DOHH2 (cell line): Measurements from ENCODE around the gene SPATA17.
A peak's percentile ranks its signal among the peaks of the same experiment; 100 is the strongest.

Source experiments
- H3F3A ChIP-seq: fragments of 200-600 bp; sonication (generic), shearing (Covaris generic); 2 replicates; pipeline ENCODE4 v1.6.0; 2016; ENCODE audit warnings: antibody characterized with exemption, mild to moderate bottlenecking; ENCODE audit not compliant: control insufficient read depth, insufficient read depth
- H3K27ac ChIP-seq: fragments of 200-600 bp; sonication (generic); 2 replicates; pipeline ENCODE4 v1.5.1; 2014; ENCODE audit warnings: low read depth, mild to moderate bottlenecking, low read length, moderate library complexity
- H3K27me3 ChIP-seq: fragments of 200-600 bp; sonication (generic); 2 replicates; pipeline ENCODE4 v1.6.1; 2014; ENCODE audit warnings: mild to moderate bottlenecking, low read length, mixed read lengths; ENCODE audit not compliant: control insufficient read depth
- H3K36me3 ChIP-seq: fragments of 200-600 bp; sonication (generic); 2 replicates; pipeline ENCODE4 v1.6.1; 2014; ENCODE audit warnings: mild to moderate bottlenecking, low read length, moderate library complexity, mixed read lengths; ENCODE audit not compliant: control insufficient read depth
- H3K4me1 ChIP-seq: fragments of 200-600 bp; sonication (generic); 2 replicates; pipeline ENCODE4 v1.6.1; 2014; ENCODE audit warnings: mild to moderate bottlenecking, low read length, mixed read lengths; ENCODE audit not compliant: control insufficient read depth
- H3K4me2 ChIP-seq: fragments of 200-600 bp; sonication (generic); 2 replicates; pipeline ENCODE4 v1.6.0; 2014; ENCODE audit warnings: mild to moderate bottlenecking, low read length, moderate library complexity
- H3K4me3 ChIP-seq: fragments of 200-600 bp; sonication (generic); 2 replicates; pipeline ENCODE4 v1.5.1; 2014; ENCODE audit warnings: mild to moderate bottlenecking, low read length, mixed read lengths
- H3K79me2 ChIP-seq: fragments of 200-600 bp; sonication (generic); 2 replicates; pipeline ENCODE4 v1.6.1; 2014; ENCODE audit warnings: mild to moderate bottlenecking, low read length, mixed read lengths; ENCODE audit not compliant: control insufficient read depth
- H3K9me2 ChIP-seq: fragments of 200-600 bp; sonication (generic); replicated peaks from 2 replicates; pipeline ENCODE4 v1.6.1; 2014; ENCODE audit warnings: mild to moderate bottlenecking, low read length, mixed read lengths; ENCODE audit not compliant: control insufficient read depth
- H3K9me3 ChIP-seq: fragments of 200-600 bp; sonication (generic); 2 replicates; pipeline ENCODE4 v1.6.1; 2014; ENCODE audit warnings: antibody characterized with exemption, low read length, mixed read lengths; ENCODE audit not compliant: control insufficient read depth, insufficient read depth
- H4K20me1 ChIP-seq: fragments of 200-600 bp; sonication (generic); 2 replicates; pipeline ENCODE4 v1.6.0; 2014; ENCODE audit warnings: low read depth, mild to moderate bottlenecking, antibody characterized with exemption, low read length, moderate library complexity; ENCODE audit not compliant: control insufficient read depth, insufficient read depth
- CTCF ChIP-seq: fragments of 200-600 bp; sonication (generic); IDR thresholded peaks from one replicate; pipeline ENCODE4 v1.5.1; 2014; ENCODE audit warnings: antibody characterized with exemption, mild to moderate bottlenecking, low read depth, low read length; ENCODE audit not compliant: poor library complexity, severe bottlenecking
- EZH2phosphoT487 ChIP-seq: fragments of 200-600 bp; sonication (generic); IDR thresholded peaks from 2 replicates; pipeline ENCODE4 v1.6.1; 2017; ENCODE audit warnings: borderline replicate concordance, mild to moderate bottlenecking, antibody characterized with exemption, low read length, moderate library complexity, mixed read lengths

The SPATA17 gene

GRCh38 chr1:217910203-217910602 lies 279.1 kb downstream of the SPATA17 start:
- TF ChIP-seq CTCF (no peak), EZH2phosphoT487 (no peak)
- Histone ChIP-seq H3K4me2 (no peak overlapping the region), H3K9me2 (no peaks in the 10 kb centered on the region), H3F3A (no peaks in the 10 kb centered on the region), H3K27me3 (no peaks in the 10 kb centered on the region), H4K20me1 (no peaks in the 10 kb centered on the region), H3K36me3 (no peaks in the 10 kb centered on the region), H3K4me3 (no peak overlapping the region), H3K4me1 (no peaks in the 10 kb centered on the region), H3K79me2 (no peaks in the 10 kb centered on the region), H3K27ac (no peak overlapping the region), H3K9me3 (no peaks in the 10 kb centered on the region)

GRCh38 chr1:217910791-217911320 lies 279.7 kb downstream of the SPATA17 start:
- H3K9me3 ChIP-seq, result no peaks in the 10 kb centered on the region
- no peaks in the 10 kb centered on the region for H3K27me3 ChIP-seq
- no peaks in the 10 kb centered on the region for H3K79me2 ChIP-seq
- no peak overlapping the region for H3K27ac ChIP-seq
- H3K9me2 ChIP-seq, result no peaks in the 10 kb centered on the region
- H3K4me3 ChIP-seq, result no peak overlapping the region
- TF ChIP-seq EZH2phosphoT487 (no peak), CTCF (no peak)
- no peak overlapping the region for H3K4me2 ChIP-seq
- H3K4me1 ChIP-seq, result no peaks in the 10 kb centered on the region
- no peaks in the 10 kb centered on the region for H4K20me1 ChIP-seq
- H3K36me3 ChIP-seq, result no peaks in the 10 kb centered on the region
- H3F3A ChIP-seq, result no peaks in the 10 kb centered on the region

GRCh38 chr1:217911908-217912307 lies 280.8 kb downstream of the SPATA17 start:
- no peaks in the 10 kb centered on the region for H3K4me1 ChIP-seq
- H3K79me2 ChIP-seq, result no peaks in the 10 kb centered on the region
- no peaks in the 10 kb centered on the region for H3F3A ChIP-seq
- H3K4me3 ChIP-seq, result no peak overlapping the region
- H3K27ac ChIP-seq, result no peak overlapping the region
- no peaks in the 10 kb centered on the region for H3K36me3 ChIP-seq
- no peaks in the 10 kb centered on the region for H3K27me3 ChIP-seq
- H3K9me3 ChIP-seq, result no peaks in the 10 kb centered on the region
- TF ChIP-seq EZH2phosphoT487 (no peak), CTCF (peak; percentile 37)
- no peaks in the 10 kb centered on the region for H4K20me1 ChIP-seq
- no peaks in the 10 kb centered on the region for H3K9me2 ChIP-seq
- H3K4me2 ChIP-seq, result no peak overlapping the region
